Dedifferentiated amniotic fluid mesenchymal stem cell (primary cell): ENCODE measurements around the gene MED25.

Source experiments
- DNase-seq: peaks from one replicate; pipeline ENCODE4 v3.0.0-alpha.2; 2016; ENCODE audit errors: extremely low spot score

MED25 gene

GRCh38 chr19:49873834-49874233, 55.7 kb downstream of the MED25 start:
- no peak for DNase-seq

GRCh38 chr19:49874503-49875157, 56.5 kb downstream of the MED25 start:
- DNase-seq: no peak

- no peak for DNase-seq
Measured at GRCh38 chr19:49875177-49875576, 57.1 kb downstream of the MED25 start.

GRCh38 chr19:49875857-49876421, 57.9 kb downstream of the MED25 start:
- no peak for DNase-seq

- DNase-seq: peak; percentile 98
Measured at GRCh38 chr19:49876422-49877019, 58.4 kb downstream of the MED25 start.

- peak; percentile 100 for DNase-seq
Measured at GRCh38 chr19:49877020-49877878, 59.2 kb downstream of the MED25 start, which contains the start of the genes AKT1S1 and TBC1D17. Gene AKT1S1 (minus strand): TSS chr19:49877355. CDS start chr19:49873295, 4,060 bp downstream. Gene TBC1D17 (plus strand): TSS chr19:49877702. CDS start chr19:49877724, 22 bp downstream.

- peak; percentile 97 for DNase-seq
Measured at GRCh38 chr19:49877879-49878743, 60.0 kb downstream of the MED25 start.

- no peak for DNase-seq
Measured at GRCh38 chr19:49878744-49879070, 60.6 kb downstream of the MED25 start.

- DNase-seq: no peak
Measured at GRCh38 chr19:49879243-49879963, 61.3 kb downstream of the MED25 start.

- no peak for DNase-seq
Measured at GRCh38 chr19:49880162-49880869, 62.2 kb downstream of the MED25 start.

GRCh38 chr19:49881186-49881585, 63.1 kb downstream of the MED25 start:
- no peak for DNase-seq

- no peak for DNase-seq
Measured at GRCh38 chr19:49881672-49882394, 63.7 kb downstream of the MED25 start.

- DNase-seq: no peak
Measured at GRCh38 chr19:49882643-49883042, 64.6 kb downstream of the MED25 start.

- no peak for DNase-seq
Measured at GRCh38 chr19:49883094-49883493, 65.0 kb downstream of the MED25 start.

- no peak for DNase-seq
Measured at GRCh38 chr19:49884109-49884508, 66.0 kb downstream of the MED25 start.

- no peak for DNase-seq
Measured at GRCh38 chr19:49884760-49885159, 66.7 kb downstream of the MED25 start.
